ENCODE results near the gene EFTUD2.
A peak's percentile ranks its signal among the peaks of the same experiment; 100 is the strongest.

Gene EFTUD2

GRCh38 chr17:44830359-44831288, 68.6 kb downstream of the EFTUD2 start:
- peaks cover 42% of the 10 kb centered on the region for H3K4me1 ChIP-seq (ENCODE audit: insufficient read depth, low read length, severe bottlenecking)
- peak overlapping the region; percentile 76; the same call in 1 of the 2 replicates for H2AFZ ChIP-seq (ENCODE audit: low read length)
- H3F3A ChIP-seq (ENCODE audit: insufficient read depth, low read length), result no peaks in the 10 kb centered on the region
- no peaks in the 10 kb centered on the region for H4K20me1 ChIP-seq (ENCODE audit: insufficient read depth, low read length)
- no peak overlapping the region for H3K27ac ChIP-seq (ENCODE audit: low read depth, low read length, poor library complexity, severe bottlenecking)
- peaks cover 8% of the 10 kb centered on the region; the same call in 1 of the 2 replicates for H3K36me3 ChIP-seq (ENCODE audit: insufficient read depth, low read length)
- H3K9me2 ChIP-seq (ENCODE audit: low read depth, low read length), result no peaks in the 10 kb centered on the region
- TF ChIP-seq EZH2 (IDR thresholded peaks at IDR 0.05; ENCODE audit: borderline replicate concordance, low read length), result no peak
- no peak for TF ChIP-seq CTCF (IDR thresholded peaks at IDR 0.05; ENCODE audit: low read length)
- H3K9me3 ChIP-seq (ENCODE audit: low read length), result no peaks in the 10 kb centered on the region
- peak overlapping the region; percentile 84 for H3K9ac ChIP-seq (ENCODE audit: low read length)
- H3K79me2 ChIP-seq (ENCODE audit: insufficient read depth, low read length), result peaks cover 35% of the 10 kb centered on the region
- peaks cover 4% of the 10 kb centered on the region; the same call in 1 of the 2 replicates for H3K27me3 ChIP-seq (ENCODE audit: insufficient read depth, low read length)
- peak overlapping the region; percentile 74 for H3K4me2 ChIP-seq (ENCODE audit: low read length)
- H3K4me3 ChIP-seq (ENCODE audit: low read depth, low read length, poor library complexity, severe bottlenecking), result peak overlapping the region; percentile 84

GRCh38 chr17:44829523-44830358, 69.5 kb downstream of the EFTUD2 start, which contains the start of gene GJC1:
TSS of gene GJC1 (minus strand) at chr17:44830287. CDS start at chr17:44805817, 24,470 bp downstream.
- peaks cover 8% of the 10 kb centered on the region; the same call in 1 of the 2 replicates for H3K36me3 ChIP-seq (ENCODE audit: insufficient read depth, low read length)
- H3K27me3 ChIP-seq (ENCODE audit: insufficient read depth, low read length), result peaks cover 4% of the 10 kb centered on the region; the same call in 1 of the 2 replicates
- H2AFZ ChIP-seq (ENCODE audit: low read length), result peak within 1 kb of the TSS; percentile 76; the same call in 1 of the 2 replicates
- peaks cover 43% of the 10 kb centered on the region for H3K79me2 ChIP-seq (ENCODE audit: insufficient read depth, low read length)
- peak within 1 kb of the TSS; percentile 74 for H3K4me2 ChIP-seq (ENCODE audit: low read length)
- TF ChIP-seq EZH2 (IDR thresholded peaks at IDR 0.05; ENCODE audit: borderline replicate concordance, low read length) (no peak), CTCF (IDR thresholded peaks at IDR 0.05; ENCODE audit: low read length) (no peak)
- peak within 1 kb of the TSS; percentile 84 for H3K9ac ChIP-seq (ENCODE audit: low read length)
- no peaks in the 10 kb centered on the region for H3K9me2 ChIP-seq (ENCODE audit: low read depth, low read length)
- no peaks in the 10 kb centered on the region for H3F3A ChIP-seq (ENCODE audit: insufficient read depth, low read length)
- peak within 1 kb of the TSS; percentile 61 for H3K27ac ChIP-seq (ENCODE audit: low read depth, low read length, poor library complexity, severe bottlenecking)
- peaks cover 42% of the 10 kb centered on the region for H3K4me1 ChIP-seq (ENCODE audit: insufficient read depth, low read length, severe bottlenecking)
- peak within 1 kb of the TSS; percentile 84 for H3K4me3 ChIP-seq (ENCODE audit: low read depth, low read length, poor library complexity, severe bottlenecking)
- H3K9me3 ChIP-seq (ENCODE audit: low read length), result no peaks in the 10 kb centered on the region
- no peaks in the 10 kb centered on the region for H4K20me1 ChIP-seq (ENCODE audit: insufficient read depth, low read length)

GRCh38 chr17:44828919-44829522, 70.2 kb downstream of the EFTUD2 start:
- H3K9ac ChIP-seq (ENCODE audit: low read length), result peak overlapping the region; percentile 84
- no peak overlapping the region for H2AFZ ChIP-seq (ENCODE audit: low read length)
- TF ChIP-seq EZH2 (IDR thresholded peaks at IDR 0.05; ENCODE audit: borderline replicate concordance, low read length) (no peak), CTCF (IDR thresholded peaks at IDR 0.05; ENCODE audit: low read length) (no peak)

More at GRCh38 chr17:44828919-44829522, 70.2 kb downstream of the EFTUD2 start:
- Histone ChIP-seq H3K79me2 (ENCODE audit: insufficient read depth, low read length) (peaks cover 51% of the 10 kb centered on the region), H3K4me2 (ENCODE audit: low read length) (peak overlapping the region; percentile 74), H3F3A (ENCODE audit: insufficient read depth, low read length) (no peaks in the 10 kb centered on the region), H3K36me3 (ENCODE audit: insufficient read depth, low read length) (peaks cover 8% of the 10 kb centered on the region; the same call in 1 of the 2 replicates), H3K27me3 (ENCODE audit: insufficient read depth, low read length) (peaks cover 4% of the 10 kb centered on the region; the same call in 1 of the 2 replicates), H3K4me1 (ENCODE audit: insufficient read depth, low read length, severe bottlenecking) (peaks cover 42% of the 10 kb centered on the region), H3K27ac (ENCODE audit: low read depth, low read length, poor library complexity, severe bottlenecking) (peak overlapping the region; percentile 61), H3K4me3 (ENCODE audit: low read depth, low read length, poor library complexity, severe bottlenecking) (peak overlapping the region; percentile 84), H3K9me3 (ENCODE audit: low read length) (no peaks in the 10 kb centered on the region), H4K20me1 (ENCODE audit: insufficient read depth, low read length) (no peaks in the 10 kb centered on the region), H3K9me2 (ENCODE audit: low read depth, low read length) (no peaks in the 10 kb centered on the region)
